NCI-H2029 (cell line): ENCODE data around the gene OR1A1.
"Not testable (repeated sequence)": the region's sequence is repeated elsewhere in the genome, so short reads cannot be mapped to it uniquely, and the experiment has no call there.

Experiments
- DNase-seq: peaks from one replicate; lab custom pipeline; 2025; lab: John Stamatoyannopoulos, UW

The OR1A1 gene, protein sequence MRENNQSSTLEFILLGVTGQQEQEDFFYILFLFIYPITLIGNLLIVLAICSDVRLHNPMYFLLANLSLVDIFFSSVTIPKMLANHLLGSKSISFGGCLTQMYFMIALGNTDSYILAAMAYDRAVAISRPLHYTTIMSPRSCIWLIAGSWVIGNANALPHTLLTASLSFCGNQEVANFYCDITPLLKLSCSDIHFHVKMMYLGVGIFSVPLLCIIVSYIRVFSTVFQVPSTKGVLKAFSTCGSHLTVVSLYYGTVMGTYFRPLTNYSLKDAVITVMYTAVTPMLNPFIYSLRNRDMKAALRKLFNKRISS

DNA sequence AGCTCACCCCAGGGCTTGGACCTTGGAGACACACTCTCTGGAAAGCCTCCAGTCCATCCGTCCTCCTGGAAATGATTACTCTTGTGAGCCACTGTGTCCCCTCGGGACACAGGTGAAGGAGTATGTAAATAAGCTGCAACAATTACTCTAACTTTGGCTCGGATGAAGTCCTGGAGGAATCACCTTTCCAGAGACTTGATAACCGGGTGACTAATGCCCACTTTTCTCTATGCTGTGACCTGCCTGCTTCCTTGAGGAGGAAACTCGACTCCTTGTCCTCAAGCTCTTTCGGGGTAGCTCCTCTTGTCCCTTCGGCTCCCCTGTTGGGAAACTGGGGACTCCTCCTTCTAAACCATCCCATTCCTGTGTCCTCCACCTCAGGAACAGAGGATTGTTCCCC lies at the start of gene OR1A1:
Gene OR1A1, plus strand, starts transcription at position 301 of the 400 bp plus-strand sequence. CDS start 7,954 bp downstream, outside the sequence.
- DNase-seq, result no peak

DNA sequence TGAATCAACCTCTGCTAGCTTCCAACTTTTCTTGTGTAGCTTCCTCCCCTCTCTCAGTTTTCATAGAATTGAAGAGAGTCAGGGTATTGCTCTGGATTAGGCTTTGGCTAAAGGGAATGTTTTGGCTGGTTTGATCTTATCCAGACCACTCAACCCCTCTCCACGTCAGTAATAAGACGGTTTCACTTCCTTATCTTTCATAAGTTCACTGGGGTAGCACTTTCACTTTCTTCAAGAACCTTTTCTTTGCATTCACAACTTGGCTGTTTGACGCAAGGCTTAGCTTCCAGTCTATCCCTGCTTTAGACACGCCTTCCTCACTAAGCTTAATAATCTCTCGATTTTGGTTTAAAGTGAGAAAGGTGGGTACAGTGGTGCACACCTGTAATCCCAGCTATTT lies 39.9 kb upstream of the OR1A1 start:
- no peak for DNase-seq

DNA sequence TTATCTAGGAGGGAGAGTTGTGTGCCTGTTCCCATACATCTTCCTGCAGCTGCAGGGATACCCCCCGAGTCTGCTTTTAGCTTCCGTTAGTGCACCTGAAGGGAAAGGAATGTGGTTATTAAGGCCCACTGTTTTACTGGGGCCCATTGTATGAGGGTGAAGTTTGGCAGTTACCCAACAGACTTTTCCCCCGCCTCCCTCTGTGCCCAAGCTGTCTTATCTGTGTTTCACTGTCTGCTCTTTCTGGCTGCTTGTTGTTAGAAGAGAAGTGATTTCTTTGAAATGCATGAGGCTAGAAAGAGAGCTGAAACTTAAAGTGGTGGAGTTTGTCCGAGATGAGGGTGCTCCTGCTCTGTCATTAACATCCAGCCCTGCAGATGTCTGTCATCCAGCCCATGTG lies 17.5 kb upstream of the OR1A1 start:
- no peak for DNase-seq

DNA sequence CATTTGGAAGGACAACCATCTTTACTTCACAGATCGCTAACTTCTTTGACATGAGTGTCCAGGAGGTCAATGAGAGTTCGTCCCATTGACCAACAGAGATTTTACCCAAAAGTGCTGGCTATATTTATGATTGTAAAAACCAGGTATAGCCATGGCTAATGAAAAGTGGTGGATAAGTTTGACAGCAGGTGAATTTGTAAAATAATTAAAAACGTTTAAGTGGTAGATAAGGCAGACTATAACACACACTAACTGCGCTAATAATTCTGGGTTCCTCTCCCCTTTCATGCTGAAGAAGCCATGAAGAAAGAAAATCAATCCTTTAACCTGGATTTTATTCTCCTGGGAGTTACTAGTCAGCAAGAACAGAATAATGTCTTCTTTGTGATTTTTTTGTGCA lies 10.2 kb upstream of the OR1A1 start, which contains the start of gene OR1A2:
Gene OR1A2, plus strand, starts transcription at position 301 of the 400 bp plus-strand sequence. Its CDS starts 0 bp downstream, at position 301.
- DNase-seq, result no peak

DNA sequence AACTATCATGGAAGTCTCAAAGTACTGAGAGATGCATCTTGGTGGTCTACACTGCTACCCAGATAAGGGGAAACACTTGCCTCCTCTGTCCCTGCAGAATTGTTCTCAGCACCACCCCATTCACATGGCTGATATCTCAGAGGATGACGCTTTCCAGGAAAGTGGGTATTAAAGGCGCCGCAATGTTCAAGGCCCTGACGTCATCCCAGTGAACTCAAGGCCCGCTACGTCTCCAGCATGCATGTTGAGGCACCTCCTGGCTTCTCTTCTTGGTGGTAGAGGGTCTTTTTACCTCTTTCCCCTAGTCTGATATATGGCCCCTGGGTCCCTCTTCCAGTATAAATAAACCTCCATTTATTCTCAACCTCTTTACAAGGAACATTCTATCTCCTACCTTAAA lies 1.0 kb downstream of the OR1A1 start:
- no peak for DNase-seq

DNA sequence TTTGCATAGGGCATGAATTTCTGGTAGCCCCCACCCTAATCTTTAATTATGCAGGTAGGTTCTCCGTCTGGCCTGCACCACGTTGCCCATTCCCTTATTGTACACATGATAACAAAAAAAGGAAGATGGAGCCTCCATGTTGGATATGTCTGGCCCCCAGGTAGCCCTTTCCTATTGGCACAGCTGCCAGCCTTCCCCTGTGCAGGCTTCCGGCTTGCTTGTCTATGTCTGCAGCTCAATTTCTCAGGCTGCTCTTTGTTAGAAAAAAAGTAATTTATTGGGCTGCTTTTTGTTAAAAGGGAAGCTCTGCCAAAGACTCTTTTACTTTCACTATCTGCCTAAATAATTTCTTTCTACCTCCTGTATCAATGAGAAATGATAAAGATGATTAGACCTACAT lies 5.5 kb downstream of the OR1A1 start:
- no peak for DNase-seq

DNA sequence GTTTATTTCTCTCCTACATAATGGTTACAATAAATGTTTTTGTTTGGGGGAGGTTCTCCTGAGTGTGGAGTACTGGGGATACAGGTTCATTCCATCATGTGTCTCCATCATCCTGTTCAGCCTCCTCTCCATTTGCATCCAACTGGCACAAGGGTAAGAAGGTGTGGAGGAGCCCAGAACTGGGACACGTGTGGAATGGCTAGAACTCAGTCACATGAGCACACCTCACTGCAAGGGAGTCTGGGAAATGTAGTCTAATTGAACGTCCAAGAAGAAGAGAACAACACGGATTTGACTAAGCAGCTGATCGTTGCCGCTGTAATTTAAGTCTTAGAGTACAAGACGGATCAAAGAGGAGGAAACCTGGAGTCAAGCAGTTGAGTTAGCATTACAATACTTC lies 6.1 kb downstream of the OR1A1 start:
- no peak for DNase-seq

DNA sequence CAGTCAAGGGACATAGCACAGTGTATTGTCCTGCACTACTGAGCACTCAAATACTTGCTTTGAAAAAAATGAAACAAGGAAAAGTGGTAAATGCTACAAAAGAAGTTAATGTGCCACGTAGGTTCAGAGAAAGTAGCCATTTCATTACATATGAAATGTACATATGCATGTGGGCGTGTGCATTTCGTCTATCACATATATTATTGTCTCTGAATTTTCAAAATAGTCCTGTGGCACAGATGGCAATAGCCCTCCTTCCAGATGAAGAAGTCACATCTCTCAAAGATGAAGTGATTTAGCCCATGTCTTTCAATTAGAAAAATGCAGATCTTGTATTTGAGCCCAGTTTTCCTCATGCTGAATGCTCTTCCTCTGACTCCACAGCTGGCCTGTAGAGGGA lies 12.5 kb downstream of the OR1A1 start:
- DNase-seq, result not testable (repeated sequence)

DNA sequence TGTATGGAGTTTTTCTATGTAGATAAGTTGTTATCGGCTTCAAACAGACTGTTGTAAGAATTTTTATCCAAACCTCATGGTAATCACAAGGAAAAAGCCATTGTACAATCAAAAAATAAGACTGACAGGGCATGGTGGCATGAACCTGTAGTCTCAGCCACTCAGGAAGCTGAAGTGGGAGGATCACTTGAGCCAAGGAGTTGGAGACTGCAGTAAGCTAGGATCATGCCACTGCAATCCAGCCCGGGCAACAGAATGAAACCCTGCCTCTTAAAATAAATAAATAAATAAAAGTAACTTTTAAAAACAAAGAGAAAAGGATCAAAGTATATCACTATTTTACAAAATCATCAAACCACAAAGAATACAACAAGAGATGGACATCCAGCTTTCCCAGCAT lies 14.4 kb downstream of the OR1A1 start:
- no peak for DNase-seq

DNA sequence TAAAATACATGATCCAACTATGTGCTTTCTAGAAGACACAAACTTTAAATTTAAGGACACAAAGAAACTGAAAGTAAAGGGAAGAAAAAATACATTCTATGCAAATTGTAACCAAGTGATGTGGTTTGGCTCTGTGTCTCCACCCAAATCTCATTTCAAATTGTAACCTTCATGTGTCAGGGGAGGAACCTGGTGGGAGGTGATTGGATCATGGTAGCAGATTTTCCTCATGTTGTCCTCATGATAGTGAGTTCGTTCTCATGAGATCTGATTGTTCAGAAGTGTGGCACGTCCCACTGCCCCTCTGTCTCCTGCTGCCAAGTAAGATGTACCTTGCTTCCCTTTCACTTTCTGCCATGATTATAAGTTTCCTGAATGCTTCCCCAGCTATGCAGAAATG lies 15.0 kb downstream of the OR1A1 start:
- DNase-seq, result no peak

DNA sequence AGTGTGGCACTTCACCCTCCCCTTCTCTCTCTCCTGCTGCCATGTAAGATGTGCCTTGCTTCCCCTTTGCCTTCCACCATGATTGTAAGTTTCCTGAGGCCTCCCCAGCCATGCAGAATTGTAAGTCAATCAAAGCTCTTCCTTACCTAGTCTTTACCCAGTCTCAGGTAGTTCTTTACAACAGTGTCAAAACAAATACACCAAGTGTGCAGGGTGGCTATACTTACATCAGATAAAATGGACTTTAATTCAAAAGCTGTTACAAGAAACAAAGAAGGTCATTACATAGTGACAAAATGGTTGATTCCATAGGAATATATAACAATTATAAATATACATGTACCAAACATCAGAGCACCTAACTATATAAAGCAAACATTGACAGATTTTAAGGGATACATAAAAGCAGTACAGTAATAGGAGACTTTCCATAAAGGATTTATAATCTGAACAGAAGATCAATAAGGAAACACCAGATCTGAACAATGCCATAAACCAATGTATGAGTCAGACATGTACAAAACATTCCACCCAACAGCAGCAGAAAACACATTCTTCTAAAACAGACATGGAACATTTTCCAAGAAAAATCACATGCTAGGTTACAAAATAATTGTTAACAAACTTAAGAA lies 17.4 kb downstream of the OR1A1 start:
- not testable (repeated sequence) for DNase-seq

DNA sequence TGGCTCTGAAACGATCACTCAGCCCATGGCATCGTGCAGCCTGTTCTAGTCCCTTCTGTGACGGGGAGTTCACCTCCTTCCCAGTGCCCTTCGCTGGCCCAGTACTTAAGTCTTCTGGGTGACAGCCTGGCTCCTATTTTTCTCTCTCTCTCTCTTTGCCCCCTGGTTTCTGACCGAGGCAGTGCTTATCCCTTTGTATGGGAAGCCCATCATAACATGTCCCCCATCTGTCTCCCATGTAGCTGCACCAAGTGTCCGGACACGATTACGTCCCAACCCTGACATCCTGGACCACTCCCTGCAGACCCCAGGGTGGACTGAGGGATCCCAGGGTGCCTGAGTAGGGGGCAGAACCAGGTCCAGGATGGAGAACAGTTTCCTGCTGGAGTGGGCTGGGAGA lies 24.8 kb downstream of the OR1A1 start:
- not testable (repeated sequence) for DNase-seq

DNA sequence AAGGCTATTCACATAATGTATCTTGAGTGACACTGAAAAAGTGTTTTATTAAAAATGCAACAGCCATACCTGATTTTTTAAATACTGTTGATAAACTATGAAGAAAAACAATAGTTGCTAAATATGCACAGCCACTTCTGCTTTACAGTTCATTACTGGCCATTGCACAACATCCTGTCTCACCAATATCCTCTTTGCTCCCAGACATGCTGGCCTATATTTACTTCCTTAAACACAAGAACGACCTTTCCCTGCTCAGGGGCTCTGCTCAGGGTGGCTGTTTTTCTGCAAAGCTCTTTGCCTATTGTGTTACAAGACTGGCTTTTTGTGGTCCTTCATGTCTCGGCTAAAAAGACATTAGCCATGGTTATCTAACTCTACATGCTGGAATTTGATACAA lies 31.2 kb downstream of the OR1A1 start:
- not testable (repeated sequence) for DNase-seq

DNA sequence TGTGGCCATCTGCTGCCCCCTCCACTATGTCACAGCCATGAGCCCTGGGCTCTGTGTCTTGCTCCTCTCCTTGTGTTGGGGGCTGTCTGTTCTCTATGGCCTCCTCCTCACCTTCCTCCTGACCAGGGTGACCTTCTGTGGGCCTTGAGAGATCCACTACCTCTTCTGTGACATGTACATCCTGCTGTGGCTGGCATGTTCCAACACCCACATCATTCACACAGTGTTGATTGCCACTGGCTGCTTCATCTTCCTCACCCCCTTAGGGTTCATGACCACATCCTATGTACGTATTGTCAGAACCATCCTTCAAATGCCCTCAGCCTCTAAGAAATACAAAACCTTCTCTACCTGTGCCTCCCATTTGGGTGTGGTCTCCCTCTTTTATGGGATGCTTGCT lies 33.6 kb downstream of the OR1A1 start:
- DNase-seq, result not testable (repeated sequence)

DNA sequence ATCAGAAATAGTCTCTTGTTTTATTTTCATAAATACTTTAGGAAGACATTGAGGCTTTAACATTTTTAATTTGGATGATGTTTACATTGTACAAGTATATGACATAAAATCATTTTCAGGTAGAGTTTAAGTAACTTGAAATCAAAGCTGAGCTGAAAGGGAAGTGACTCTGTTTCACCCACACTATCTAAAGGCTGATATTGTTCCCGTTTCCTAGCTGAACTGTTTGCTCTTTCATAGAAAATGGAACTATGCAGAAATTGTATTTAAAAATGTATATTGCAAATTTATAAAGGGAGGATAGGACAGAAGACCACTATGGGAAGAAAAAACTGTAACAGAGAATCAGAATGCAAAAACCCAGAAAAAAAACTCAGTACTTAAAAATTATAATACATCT lies 37.4 kb downstream of the OR1A1 start:
- DNase-seq, result not testable (repeated sequence)

DNA sequence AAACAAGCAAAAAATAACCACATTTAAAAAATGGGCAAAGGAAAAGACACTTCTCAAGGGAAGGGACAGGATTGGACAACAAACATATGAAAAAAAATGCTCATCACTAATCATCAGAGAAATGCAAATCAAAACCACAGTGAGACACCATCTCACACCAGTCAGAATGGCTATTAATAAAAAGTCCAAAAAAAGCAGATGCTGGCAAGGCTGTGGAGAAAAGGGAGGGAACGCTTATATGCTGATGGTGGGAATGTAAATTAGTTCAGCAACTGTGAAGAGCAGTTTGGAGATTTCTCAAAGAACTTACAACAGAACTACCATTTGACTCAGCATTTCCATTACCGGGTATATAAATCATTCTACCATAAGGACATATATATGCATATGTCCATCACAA lies 41.5 kb downstream of the OR1A1 start:
- DNase-seq, result not testable (repeated sequence)

DNA sequence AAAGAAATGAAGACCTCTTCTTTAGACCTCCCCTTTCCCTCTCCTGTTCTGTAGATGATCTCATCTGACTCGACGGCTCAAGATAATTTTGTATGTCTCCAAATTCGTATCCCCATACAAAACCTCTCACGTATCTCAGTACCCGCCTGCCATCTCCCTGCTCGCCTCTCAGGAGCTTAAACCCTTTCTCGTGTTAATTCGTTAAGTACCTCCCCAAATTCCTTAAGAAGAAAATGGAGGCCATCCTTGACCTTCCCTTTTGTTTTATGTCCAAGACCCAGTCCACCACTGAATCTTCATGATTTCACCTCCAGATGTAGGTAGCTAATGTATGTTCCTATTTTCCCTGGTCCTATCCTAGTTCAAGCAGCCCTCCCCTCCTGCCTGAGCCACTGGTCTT lies 49.1 kb downstream of the OR1A1 start:
- no peak for DNase-seq

DNA sequence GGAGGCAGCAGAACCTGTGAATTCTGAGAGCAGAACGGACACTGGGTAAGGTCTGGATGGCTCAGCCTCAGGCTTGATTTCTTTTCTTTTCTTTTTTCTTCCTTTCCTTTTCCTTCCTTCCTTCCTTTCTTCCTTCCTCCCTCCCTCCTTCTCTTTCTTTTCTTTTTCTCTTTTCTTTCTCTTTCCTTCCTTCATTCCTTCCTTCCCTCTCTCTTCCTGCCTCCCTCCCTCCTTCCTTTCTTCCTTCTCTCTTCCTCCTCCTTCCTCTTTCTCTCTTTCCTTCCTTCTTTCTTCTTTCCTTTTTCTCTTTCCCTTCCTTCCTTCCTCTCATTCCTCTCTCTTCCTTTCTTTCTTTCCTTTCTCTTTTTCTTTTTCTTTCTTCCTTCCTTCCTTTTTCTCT lies 52.7 kb downstream of the OR1A1 start:
- no peak for DNase-seq

DNA sequence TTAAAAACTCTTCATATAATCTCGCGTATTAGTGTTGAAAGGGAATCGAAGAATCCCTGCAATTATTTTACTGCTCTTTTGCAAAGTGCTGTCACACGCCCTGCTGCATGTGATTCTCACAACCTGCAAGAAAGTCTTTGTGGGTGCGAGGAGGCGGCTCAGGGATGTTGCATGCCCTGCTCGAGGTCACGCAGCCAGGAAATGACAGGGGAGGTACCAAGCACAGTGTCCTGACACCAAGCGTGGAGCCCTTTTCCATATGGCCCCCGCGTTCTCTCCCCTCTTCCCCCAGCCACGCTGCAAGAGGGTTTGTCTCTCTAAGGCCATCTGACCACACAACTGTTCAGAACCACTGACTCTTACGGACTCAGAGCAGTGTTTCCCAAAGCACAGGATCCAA lies 53.1 kb downstream of the OR1A1 start:
- no peak for DNase-seq
